ENCODE measurements around the gene GNAI1.

The GNAI1 gene

DNA sequence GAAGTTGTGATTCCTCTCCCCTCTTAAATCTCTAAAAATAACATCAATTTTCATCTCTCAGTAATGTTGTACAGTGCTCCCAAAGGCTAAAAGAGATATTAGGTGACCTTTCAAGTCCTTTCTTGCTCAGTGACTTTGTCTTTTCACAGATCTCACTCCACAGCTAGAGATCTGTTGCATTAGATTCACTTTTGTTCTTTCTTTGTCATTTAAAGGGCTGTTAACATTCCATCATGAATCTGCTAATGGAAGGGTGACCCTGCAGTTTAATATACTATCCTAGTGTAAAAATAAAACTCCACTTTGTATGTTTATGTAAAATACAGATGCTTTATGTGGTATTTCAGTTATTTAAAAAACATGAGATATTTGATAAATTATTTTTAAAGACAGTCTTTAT lies 30.5 kb downstream of the GNAI1 start:
- DNase-seq, result no peak

DNA sequence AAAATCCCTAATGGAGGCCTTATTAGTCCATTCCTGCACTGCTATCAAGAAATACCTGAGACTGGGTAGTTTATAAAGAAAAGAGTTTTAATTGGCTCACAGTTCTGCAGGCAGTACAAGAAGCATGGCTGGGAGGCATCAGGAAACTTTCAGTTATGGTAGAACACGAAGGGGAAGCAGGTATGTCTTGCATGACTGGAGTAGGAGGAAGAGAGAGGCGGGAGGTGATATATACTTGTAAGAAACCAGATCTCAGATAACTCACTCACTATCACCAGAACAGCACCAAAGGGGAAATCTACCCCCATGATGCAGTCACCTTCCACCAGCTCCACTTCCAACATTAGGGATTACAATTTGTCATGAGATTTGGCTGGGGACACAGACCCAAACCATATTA lies 35.8 kb downstream of the GNAI1 start:
- no peak for DNase-seq

DNA sequence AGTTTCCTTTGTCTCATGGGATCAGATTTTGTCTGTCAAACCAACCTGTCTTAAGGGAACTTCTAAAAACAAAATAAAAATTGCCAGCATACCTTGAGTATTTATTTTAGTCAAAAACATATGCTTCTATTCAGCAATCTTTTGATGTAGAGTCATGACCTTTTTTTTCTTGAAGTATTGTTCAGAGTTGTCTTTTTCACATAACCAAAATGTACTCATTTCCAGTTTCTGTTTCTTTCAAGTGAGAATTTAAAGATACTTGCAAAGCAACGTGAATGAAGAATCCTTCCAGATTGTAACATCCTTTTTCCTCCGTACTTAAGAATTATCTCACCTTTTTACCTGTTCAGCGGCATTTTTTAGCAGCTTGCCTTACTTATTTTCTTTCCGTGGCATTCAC lies 37.8 kb downstream of the GNAI1 start:
- DNase-seq, result no peak

DNA sequence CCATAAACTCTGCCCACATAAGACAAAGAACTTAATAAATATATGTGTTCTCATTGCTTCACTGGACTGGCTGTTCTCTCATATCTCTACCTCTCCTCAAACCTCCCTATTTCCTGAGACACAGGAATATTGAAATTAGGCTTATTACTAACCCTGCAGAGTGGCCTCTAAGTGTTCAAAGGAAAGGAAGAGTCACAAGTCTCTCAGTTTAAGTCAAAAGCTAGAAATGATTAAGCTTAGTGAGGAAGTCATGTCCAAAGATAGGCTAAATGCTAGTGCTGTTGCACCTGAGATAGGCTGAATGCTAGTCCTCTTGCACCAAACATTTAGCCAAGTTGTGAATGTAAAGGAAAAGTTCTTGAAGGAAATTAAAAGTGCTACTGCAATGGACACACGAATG lies 41.1 kb downstream of the GNAI1 start:
- DNase-seq, result no peak

DNA sequence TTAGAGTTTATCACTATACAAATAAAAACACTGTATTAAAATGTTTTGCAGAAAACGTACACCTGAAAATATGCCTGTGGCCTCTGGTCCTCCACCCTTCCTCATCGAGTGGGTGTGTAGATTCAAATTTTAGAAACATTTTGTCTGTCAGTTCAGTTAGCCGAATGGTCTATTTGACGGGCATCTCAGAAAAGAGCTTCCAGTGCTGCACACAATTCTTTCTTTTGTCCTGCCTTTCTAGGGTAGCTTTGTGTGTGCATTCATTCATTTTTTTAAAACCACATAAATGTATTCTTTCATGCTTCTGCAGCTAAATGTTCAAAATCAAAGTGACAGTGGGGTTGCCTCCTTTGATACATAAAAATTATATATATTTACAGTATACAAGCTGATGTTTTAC lies 46.8 kb downstream of the GNAI1 start:
- DNase-seq, result no peak

DNA sequence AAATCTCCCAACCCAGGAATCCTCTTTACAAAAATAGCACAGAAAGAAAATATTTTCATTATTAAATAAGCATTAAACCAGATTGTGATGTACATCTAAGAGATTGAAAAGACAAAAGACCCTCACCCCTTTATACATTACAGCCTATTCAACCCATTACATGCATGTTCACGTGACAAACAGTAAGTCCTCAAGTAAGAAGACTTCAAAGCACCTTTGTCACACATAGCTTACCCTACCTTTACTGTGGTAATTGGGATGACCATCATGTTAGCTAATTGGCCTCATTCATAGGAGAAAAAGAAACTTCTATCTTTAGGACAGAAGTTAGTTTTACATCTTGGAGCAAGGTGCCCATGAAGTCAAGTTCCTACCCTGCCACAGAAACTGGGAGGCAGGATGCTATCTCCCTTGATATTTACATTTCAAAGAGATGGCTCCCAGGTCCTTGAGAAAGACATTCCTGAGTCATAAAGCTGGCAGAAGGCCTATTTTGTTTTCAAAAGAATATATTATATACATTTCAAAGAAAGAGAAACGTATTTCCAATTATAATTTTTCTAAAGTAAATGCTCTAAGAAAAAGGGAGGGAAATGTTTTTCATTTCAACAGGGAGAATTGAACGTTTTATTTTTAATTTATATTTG lies 48.1 kb downstream of the GNAI1 start:
- DNase-seq, result no peak

DNA sequence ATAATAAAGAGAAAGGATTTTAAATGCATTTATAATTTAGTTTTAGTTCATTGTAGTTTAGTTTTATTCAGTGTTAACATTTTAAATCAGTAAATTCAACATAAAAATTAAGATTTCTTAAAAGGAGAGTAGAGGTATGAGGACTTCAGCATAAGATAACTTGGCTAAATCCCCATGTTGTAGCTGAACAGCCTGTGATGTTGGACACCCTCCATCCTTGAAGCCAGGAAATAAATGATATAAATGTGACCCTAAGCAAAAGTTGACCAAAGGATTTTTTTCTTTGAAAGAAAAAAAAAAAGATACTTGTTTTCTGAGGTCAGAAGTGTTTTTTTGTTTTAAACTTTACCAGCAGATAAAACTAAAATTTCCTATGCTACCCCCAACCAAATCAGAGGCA lies 48.7 kb downstream of the GNAI1 start:
- DNase-seq, result no peak

DNA sequence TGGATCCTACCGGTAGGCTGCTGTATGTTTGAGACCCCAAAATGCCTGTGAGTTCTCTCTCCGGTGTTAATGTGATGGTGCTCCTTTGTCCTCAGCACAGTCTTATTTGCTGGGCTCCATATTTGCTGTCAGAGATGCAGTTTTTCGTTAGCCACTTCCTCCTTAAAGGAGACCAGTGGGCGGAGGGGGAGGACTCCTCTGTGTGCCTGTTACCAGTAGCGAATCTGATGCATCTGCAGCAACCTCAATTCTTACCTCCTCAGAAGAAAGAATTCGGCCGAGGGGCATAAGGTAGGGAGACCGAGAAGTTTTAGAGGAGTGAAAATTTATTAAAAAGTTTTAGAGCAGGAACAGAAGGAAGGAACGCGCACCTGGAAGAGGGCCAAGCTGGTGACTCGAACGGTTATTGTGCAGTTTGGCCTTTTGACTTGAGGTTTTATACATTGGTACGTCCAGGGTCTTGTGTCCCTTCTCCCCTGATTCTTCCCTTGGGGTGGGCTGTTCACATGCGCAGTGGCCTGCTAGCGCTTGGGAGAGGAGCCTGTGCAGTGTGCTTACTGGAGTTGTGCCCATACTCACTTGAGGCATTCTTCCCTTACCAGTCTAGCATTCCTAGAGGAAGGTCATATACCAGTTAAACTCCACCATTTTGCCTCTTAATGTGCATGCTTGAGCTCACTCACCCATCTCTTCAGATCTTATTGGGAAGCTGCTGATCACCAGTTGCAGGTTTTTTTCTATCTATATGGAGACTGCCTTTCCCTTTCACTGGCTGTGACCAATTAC lies 49.5 kb downstream of the GNAI1 start:
- no peak for DNase-seq

DNA sequence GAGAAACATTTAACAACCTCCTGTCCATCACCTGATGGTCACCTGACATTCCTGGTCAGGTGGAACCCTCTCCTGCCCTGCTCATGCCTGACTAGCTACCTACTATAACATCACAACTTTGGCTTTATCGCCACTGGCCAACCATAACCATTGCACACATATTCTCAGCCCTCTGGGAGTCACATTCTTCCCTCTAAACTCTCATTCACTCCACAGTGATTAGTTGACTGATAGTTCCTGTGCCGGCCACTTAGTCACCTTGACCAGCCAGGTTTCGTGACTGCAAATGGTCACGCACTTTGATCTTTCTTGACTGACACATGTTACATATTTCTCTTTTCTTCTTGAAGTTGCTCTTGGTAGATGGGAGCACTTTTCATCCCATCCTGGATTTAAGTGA lies 50.1 kb downstream of the GNAI1 start:
- DNase-seq, result no peak

DNA sequence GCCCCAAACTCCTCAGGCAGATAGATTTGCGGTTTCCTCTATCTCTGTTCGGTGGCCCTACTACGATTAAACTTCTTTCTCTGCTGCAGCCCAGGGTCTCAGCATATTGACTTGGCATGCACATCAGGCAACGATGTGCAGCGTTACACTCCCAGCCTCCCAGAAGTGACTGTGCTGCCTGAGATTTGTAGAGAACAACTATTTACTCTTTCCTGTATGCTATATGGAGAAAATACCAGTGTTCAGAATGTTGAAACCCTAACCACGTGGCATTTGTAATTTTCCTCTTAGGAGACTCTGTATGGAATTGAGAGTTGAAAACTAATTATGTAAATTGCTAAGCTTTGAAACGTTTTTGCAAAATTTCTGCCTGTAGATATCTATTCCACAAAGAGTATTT lies 50.9 kb downstream of the GNAI1 start:
- no peak for DNase-seq

DNA sequence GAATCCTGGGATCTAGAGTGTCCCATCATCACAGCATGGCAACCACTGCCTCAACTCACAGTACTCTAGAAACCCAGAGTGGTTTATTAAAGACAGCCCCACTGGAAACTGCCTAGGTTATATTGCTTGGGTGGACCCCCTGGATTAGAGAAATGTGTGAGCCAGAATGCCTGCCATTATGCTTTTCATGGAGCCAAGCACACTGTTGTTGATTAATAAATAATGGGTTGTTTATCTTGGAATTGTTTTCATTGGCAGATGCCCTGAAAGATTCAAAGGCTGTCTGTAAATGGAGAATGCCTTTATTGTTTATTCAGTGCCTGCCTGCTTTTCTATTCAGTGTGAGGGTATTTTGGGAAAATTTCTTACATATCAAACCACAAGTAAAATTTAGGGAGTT lies 52.1 kb downstream of the GNAI1 start:
- DNase-seq, result no peak

DNA sequence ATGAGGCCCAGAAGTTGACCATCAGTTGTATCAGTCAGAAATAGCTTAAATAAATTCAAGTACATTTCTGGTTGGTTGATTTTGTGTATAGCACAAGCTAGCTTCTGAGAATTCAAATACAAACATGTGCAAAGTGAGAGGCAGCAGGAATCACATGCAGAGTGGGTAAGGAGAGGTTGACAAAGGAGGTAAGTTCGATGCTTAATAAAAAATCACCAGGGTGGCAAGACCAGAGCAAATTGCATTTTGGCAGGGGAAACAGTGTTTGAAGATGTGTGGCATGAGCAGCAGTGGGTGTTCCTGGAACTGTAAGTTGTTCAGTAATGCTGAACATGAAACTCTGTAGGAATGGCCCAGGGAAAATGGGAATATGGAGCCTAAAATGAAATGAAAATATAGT lies 52.6 kb downstream of the GNAI1 start:
- DNase-seq, result no peak

DNA sequence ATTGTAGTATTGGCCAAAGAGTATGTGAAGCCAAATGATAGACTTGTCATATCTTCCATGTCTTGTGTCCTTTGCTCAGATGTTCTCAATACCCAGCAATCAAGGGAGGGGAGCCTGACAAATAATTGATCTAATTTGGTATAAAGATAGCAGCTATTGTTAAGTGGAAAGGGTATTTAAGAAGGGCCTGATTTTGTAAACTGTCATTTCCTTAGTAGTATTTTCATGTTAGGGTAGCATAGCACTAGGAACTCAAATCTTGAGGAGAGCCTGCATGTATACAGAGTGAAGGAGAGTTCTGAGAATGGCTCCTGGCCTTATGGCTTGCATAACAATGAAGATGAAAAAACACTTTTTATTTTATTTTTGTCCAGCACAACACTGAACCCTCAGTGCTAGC lies 53.1 kb downstream of the GNAI1 start:
- no peak for DNase-seq

DNA sequence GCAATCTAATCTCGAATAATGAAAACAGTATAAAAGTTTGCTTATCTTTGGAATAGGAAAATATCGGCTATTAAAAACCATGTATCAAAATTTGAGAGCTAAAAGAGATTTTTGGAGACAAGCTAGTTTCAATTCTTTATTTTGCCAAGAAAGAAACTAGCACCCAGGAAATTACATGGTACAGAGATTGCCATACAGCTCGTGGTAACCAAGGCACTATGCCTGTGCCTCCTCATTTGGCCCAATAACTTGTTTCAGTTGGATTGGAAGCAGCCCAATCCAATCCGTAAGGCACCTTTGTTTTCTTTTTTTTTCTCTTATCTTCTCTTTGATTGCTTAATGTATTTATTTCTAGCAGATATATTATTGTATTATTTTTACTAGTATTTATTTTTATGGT lies 55.0 kb downstream of the GNAI1 start:
- no peak for DNase-seq

DNA sequence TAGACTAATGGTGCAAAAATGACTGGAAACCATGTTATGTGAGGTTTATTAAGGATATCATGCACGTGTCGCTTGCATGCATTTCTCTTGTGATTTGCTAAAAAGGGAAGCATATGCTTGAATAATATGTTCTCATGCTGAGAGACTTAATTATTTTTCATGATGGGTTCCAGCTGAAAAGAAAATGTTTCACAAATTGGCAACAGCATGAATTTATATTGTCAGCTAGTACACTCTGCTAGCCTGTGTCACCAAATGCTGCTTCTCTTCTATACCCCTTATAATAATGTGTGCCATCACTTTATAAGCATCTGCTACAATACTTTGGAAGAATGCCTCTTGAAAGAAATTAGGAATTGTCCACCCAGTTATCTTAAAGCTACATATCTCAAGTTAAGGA lies 63.0 kb downstream of the GNAI1 start:
- DNase-seq, result no peak

DNA sequence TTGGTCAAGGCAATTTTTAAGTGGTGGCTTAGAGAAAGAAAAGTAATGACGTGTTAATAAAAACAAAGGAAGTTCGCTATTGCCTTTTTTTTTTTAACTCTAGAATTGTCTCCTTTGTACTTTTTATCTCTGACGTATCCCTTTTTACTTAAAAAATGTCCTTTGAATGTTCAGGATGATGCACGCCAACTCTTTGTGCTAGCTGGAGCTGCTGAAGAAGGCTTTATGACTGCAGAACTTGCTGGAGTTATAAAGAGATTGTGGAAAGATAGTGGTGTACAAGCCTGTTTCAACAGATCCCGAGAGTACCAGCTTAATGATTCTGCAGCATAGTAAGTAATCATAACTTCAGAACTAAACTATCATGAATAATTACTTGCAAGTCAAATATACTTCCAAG lies 64.4 kb downstream of the GNAI1 start:
- DNase-seq, result no peak

DNA sequence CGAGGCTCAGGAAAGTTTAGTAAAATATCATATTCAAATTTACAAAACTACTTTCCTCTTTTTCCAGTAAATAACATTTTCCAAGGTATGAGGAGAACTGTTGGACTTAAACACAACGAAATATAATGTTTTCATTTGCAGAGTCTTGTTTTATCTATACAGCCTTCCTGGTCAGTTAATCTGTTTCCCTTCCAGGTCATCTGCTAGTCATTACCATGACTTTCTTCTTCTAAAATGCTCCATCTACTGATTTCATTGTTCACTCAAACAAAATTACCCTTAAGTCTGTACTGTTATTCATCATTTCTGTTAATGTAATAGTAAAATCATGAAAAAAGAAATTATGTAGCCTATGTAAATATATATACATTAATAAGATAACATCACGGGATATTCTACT lies 69.8 kb downstream of the GNAI1 start:
- DNase-seq, result no peak

DNA sequence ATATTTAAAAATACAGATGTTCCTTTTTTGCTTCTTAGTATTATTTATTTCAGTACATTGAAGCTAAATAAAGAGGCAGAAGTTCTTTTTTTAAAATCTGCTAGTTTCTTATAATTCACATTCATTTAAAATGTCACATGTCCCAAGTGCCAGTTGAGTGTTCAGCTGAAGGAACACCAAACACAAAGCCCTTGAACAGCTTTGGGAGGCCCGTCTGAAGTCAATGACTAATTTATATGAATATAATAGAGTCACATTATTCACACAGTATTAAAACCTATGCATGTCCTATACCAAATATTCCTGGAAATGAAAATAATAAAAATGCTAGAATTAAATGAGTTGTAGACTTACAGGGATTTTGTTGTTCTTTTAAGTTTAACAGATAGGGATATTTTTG lies 70.3 kb downstream of the GNAI1 start:
- DNase-seq, result no peak

DNA sequence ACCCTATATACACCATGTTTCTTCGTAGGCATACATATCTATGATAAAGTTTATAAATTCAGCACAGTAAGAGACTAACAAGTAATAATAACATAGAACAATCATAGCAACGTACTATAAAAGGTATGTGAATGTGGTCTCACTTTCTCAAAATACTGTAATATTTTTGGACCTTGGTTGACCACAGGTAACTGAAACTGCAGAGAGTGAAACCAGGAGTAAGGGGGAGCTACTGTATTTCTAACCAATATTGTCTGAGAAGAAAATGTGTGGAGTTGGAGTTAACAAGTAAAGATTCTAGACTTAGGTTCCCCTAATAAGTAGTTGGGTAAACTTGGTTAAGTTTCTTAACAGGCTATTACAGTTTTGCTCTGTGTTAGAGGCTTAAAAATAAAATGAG lies 72.1 kb downstream of the GNAI1 start:
- DNase-seq, result no peak

DNA sequence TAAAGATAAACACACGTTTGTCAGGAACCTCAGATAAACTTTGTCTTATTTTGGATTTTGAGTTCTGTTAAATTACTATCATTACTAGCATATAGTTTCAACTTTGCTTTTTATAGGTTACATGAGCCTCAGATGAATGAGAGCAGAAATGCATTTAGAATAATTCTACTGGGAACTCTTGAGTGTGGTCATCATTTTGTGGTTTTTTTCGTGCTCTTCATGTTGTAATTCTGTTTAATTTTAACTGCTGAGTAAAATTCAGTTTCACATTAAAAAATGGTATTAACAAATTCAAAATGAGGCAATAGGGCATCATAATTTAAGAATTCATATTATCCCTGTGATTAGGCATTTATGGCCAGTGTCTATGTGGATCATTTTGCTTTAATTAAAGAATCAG lies 72.9 kb downstream of the GNAI1 start:
- no peak for DNase-seq

DNA sequence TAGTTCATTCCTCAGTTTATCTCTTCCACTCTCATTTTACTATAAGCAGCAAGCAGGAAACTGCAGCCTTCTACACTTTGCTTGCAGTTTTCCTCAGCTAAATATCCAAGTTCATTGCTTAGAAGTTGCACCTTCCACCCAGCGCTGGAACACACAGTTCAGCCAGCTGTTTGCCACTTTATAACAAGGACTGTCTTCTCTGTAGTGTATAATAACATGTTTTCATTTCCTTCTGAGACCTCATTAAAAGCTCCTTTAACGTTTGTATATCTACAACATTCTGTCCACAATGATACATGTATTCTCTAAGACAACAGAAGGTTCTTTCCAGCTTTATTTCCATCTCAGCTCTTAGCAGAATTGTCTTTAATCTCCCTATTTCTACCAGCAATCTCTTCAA lies 74.1 kb downstream of the GNAI1 start:
- DNase-seq, result no peak

DNA sequence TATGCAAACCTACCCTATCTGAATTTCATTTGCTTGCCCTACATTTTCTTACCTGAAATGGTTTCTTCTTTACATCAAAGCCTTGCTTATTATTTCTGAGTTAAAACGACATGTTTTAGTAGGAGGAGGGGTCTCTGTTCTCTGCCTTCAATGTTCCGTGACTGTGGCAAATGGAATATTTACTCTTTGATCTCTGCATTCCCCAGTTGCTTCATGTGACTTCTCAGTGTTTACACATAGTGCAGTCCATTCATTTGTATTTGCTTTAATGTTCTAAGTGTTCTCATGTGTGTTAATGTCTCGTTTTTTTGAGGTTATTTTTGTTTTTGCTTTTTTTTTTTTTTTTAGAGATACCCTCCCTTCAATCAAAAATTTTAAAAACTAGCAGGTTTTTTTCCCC lies 75.8 kb downstream of the GNAI1 start:
- DNase-seq, result no peak

DNA sequence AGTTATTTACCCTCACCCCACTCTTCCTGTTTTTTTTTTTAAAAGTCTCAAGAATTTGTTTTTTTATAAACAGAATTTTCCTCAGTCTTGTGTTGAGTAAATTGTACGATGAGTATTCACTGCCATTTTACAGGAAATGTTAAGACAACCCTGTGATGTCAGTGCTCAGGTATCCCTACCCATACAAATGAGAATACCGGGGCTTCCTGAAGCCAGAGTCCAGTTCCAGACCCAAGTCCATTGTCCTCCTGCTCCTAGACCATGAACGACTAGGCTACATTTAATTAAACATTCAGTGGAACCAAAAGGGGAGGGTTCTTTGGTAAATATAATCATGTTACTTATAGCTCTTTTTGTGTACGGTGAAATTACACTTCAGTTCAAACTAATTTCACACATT lies 79.2 kb downstream of the GNAI1 start:
- DNase-seq, result no peak

DNA sequence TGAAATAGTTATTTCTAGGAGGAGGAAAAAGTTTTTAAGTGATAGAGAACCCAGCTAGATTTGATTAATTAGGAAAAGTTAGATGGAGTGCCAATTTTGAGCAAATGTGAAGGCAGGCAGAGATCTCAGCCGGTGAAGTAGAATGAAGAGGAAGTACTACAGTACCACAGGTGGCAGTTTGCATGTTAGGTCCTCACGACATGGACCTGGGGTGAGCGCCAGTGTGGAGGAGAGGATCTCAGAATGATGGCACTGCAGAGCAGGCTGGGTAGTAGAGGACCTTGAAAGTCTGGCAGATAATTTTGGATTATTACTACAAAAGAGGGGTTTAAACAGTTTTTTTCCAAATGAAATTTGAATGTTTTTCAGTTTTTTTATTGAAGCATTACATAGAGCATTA lies 81.1 kb downstream of the GNAI1 start:
- no peak for DNase-seq
